ENCODE results near the gene CBR1. TPM values are rescaled to one million over a fixed set of nuclear protein-coding genes. Genes with fewer than 3 reads are reported as not detected.

CBR1 gene
- total RNA-seq, 1 experiment from 2014 or later: 27.8 TPM

GRCh38 chr21:36027347-36027746 lies 42.5 kb upstream of the CBR1 start:
- in situ Hi-C loops (cut with HindIII; ENCODE audit: low pct_unique_long_range_greater_than_20kb, low sequenced_read_pairs) (no loop called here), intact Hi-C loops (cut with micrococcal nuclease; ENCODE audit: unreplicated experiment) (loop anchor here (10.0 kb wide), 1 partner anchor 83 kb away; no protein-coding TSS in a partner anchor)
- TF ChIP-seq SIN3A (IDR thresholded peaks at IDR 0.05; ENCODE audit: borderline replicate concordance, insufficient read depth, low read depth, low read length): no peak
- TF ChIP-seq POLR2AphosphoS5 (IDR thresholded peaks at IDR 0.05; ENCODE audit: low read depth, low read length): no peak
- no peak for TF ChIP-seq TCF7L2 (IDR thresholded peaks at IDR 0.05; ENCODE audit: low read depth, low read length)
- no peak for TF ChIP-seq REST (IDR thresholded peaks at IDR 0.05; ENCODE audit: insufficient read depth in 1 of 2, low read depth in 2 of 2, low read length in 1 of 2)
- no peak for TF ChIP-seq CTCF (IDR thresholded peaks at IDR 0.05)
- ChIA-PET CTCF (no interaction called here), POLR2A (no interaction called here)
- Histone ChIP-seq H3K9me3 (ENCODE audit: control insufficient read depth, insufficient read depth, low read depth, low read length) (no peaks in the 10 kb centered on the region), H3K27ac (ENCODE audit: low read length) (no peak overlapping the region), H3K4me3 (ENCODE audit: low read depth in 2 of 2, low read length in 2 of 2) (no peak overlapping the region), H3K36me3 (ENCODE audit: control insufficient read depth, insufficient read depth, low read length) (no peaks in the 10 kb centered on the region), H3K27me3 (ENCODE audit: control insufficient read depth, insufficient read depth, low read length) (no peaks in the 10 kb centered on the region), H3K4me1 (ENCODE audit: control insufficient read depth, insufficient read depth, low read length) (no peaks in the 10 kb centered on the region)
- no peak for DNase-seq (ENCODE audit: low read depth, low spot score)
- no peak for ATAC-seq
- BruUV-seq (replicated peaks): no TSS peak

- no peaks in the 10 kb centered on the region for H3K4me1 ChIP-seq (ENCODE audit: control insufficient read depth, insufficient read depth, low read length)
- DNase-seq (ENCODE audit: low read depth, low spot score) (peak; percentile 65), ATAC-seq (peak; percentile 97)
- H3K27ac ChIP-seq (ENCODE audit: low read length): no peak overlapping the region
- no peaks in the 10 kb centered on the region for H3K27me3 ChIP-seq (ENCODE audit: control insufficient read depth, insufficient read depth, low read length)
- no TSS peak for BruUV-seq (replicated peaks)
- intact Hi-C loops (cut with micrococcal nuclease; ENCODE audit: unreplicated experiment) (loop anchor here (10.0 kb wide), 1 partner anchor 84 kb away; no protein-coding TSS in a partner anchor), in situ Hi-C loops (cut with HindIII; ENCODE audit: low pct_unique_long_range_greater_than_20kb, low sequenced_read_pairs) (no loop called here)
- H3K4me3 ChIP-seq (ENCODE audit: low read depth in 2 of 2, low read length in 2 of 2): no peak overlapping the region
- ChIA-PET CTCF (interaction anchor here (0.7 to 1.2 kb wide), 2 partner anchors 41 to 188 kb away, joined by 3 read pairs; no protein-coding TSS in a partner anchor), POLR2A (interaction anchor here (0.6 kb wide), 1 partner anchor 1754 kb away, joined by 3 read pairs; no protein-coding TSS in a partner anchor)
- no peaks in the 10 kb centered on the region for H3K9me3 ChIP-seq (ENCODE audit: control insufficient read depth, insufficient read depth, low read depth, low read length)
- peak; percentile 90 for TF ChIP-seq CTCF (IDR thresholded peaks at IDR 0.05)
- no peak for TF ChIP-seq REST (IDR thresholded peaks at IDR 0.05; ENCODE audit: insufficient read depth in 1 of 2, low read depth in 2 of 2, low read length in 1 of 2)
- H3K36me3 ChIP-seq (ENCODE audit: control insufficient read depth, insufficient read depth, low read length): no peaks in the 10 kb centered on the region
Observed at GRCh38 chr21:36028127-36029069, 41.4 kb upstream of the CBR1 start.

Measured in Panc1 (cell line).